ENCODE data around the gene DELE1. TPM values are rescaled to one million over a fixed set of nuclear protein-coding genes. Genes with fewer than 3 reads are reported as not detected.

DELE1 gene
- total and polyA plus RNA-seq, 8 donors, result 29.2 to 100 (median 71.7) TPM

GRCh38 chr5:141914797-141915196 lies 8.9 kb upstream of the DELE1 start:
- DNase-seq, result no peak
- WGBS, 5 donors, result 87 to 99% (median 96%) methylated on average over 3 of the region's 3 CpGs
- Histone ChIP-seq H3K4me1 (peaks cover 9 to 13% (median 11%) of the 10 kb centered on the region in 4 donors), H3K27me3 (peaks cover 0 to 25% (median 0%) of the 10 kb centered on the region in 3 donors), H3K27ac (no peak overlapping the region), H3K4me3 (no peak overlapping the region), H3K36me3 (no peaks in the 10 kb centered on the region), H3K9me3 (no peaks in the 10 kb centered on the region)
- TF ChIP-seq POLR2AphosphoS5 (IDR thresholded peaks at IDR 0.05), result no peak
- no peak for TF ChIP-seq EP300 (IDR thresholded peaks at IDR 0.05)
- no peak for TF ChIP-seq CTCF (IDR thresholded peaks at IDR 0.05)
- no peak for TF ChIP-seq POLR2A (IDR thresholded peaks at IDR 0.05)
- intact Hi-C loops (cut with DNase I; ENCODE audit: low total_unique reads), result no loop called here

- 55 to 79% (median 66%) methylated on average over 6 of the region's 6 CpGs for WGBS, 5 donors
- Histone ChIP-seq H3K27me3 (peaks cover 0 to 25% (median 0%) of the 10 kb centered on the region in 3 donors), H3K4me3 (no peak overlapping the region), H3K4me1 (peaks cover 9 to 13% (median 11%) of the 10 kb centered on the region in 4 donors), H3K27ac (no peak overlapping the region), H3K9me3 (no peaks in the 10 kb centered on the region), H3K36me3 (no peaks in the 10 kb centered on the region)
- TF ChIP-seq EP300 (IDR thresholded peaks at IDR 0.05) (no peak), CTCF (IDR thresholded peaks at IDR 0.05) (no peak), POLR2AphosphoS5 (IDR thresholded peaks at IDR 0.05) (no peak), POLR2A (IDR thresholded peaks at IDR 0.05) (no peak)
- no peak for DNase-seq
- intact Hi-C loops (cut with DNase I; ENCODE audit: low total_unique reads), result no loop called here
Observed at GRCh38 chr5:141915881-141916336, 7.8 kb upstream of the DELE1 start.

DNA sequence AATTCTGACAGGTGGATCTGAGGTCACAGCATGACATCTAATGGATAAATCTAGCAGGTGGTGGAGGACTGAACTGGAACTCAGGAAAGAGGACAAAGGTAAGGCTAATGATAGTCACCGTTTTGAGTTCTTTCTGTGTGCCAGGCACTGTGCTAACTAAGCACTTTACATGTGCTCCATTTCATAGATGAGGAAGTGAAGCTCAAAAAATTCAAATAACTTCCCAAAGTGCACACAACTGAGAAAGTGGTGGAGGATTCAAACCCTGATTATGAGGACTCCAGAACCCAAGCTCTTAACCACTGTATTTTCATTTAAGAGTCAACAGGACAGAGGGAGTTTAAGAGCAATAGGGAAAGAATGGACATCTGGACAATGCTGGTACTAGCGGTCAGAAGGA lies 7.1 kb upstream of the DELE1 start:
- WGBS, 5 donors, result 62 to 72% (median 66%) methylated on average over 2 of the region's 2 CpGs
- H3K4me3 ChIP-seq, result no peak overlapping the region
- TF ChIP-seq POLR2AphosphoS5 (IDR thresholded peaks at IDR 0.05) (no peak), CTCF (IDR thresholded peaks at IDR 0.05) (no peak), EP300 (IDR thresholded peaks at IDR 0.05) (no peak), POLR2A (IDR thresholded peaks at IDR 0.05) (no peak)
- DNase-seq, result no peak
- H3K36me3 ChIP-seq, result no peaks in the 10 kb centered on the region
- peaks cover 0 to 25% (median 0%) of the 10 kb centered on the region in 3 donors for H3K27me3 ChIP-seq
- no peak overlapping the region for H3K27ac ChIP-seq
- intact Hi-C loops (cut with DNase I; ENCODE audit: low total_unique reads), result no loop called here
- H3K4me1 ChIP-seq, result peaks cover 9 to 13% (median 11%) of the 10 kb centered on the region in 4 donors
- H3K9me3 ChIP-seq, result no peaks in the 10 kb centered on the region

DNA sequence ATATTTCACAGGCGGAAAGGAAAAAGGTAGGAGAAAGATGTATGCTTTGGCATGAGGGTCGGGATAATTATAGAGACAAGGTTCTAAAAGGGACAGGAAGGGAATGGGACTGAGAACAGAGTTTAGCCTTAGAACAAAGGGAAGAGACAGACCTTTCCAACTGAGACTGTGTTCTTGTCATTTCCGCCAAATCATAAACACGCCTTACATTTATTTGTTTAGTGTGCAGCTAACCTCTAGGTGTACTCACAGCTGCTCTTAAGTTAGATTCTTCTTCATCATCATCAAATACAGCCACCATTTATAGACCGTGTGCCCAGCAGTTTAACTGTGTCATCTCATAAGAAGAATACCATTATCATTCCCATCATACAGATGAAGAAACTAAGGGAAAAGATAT lies 5.9 kb upstream of the DELE1 start:
- Histone ChIP-seq H3K27ac (no peak overlapping the region), H3K9me3 (no peaks in the 10 kb centered on the region), H3K27me3 (peaks cover 0 to 21% (median 0%) of the 10 kb centered on the region in 3 donors), H3K4me1 (peaks cover 9 to 17% (median 14%) of the 10 kb centered on the region in 4 donors), H3K36me3 (no peaks in the 10 kb centered on the region), H3K4me3 (no peak overlapping the region)
- WGBS, 5 donors, result 72 to 87% (median 74%) methylated on average over 5 of the region's 5 CpGs
- no peak for DNase-seq
- TF ChIP-seq EP300 (IDR thresholded peaks at IDR 0.05) (no peak), POLR2AphosphoS5 (IDR thresholded peaks at IDR 0.05) (no peak), POLR2A (IDR thresholded peaks at IDR 0.05) (no peak), CTCF (IDR thresholded peaks at IDR 0.05) (no peak)
- intact Hi-C loops (cut with DNase I; ENCODE audit: low total_unique reads), result no loop called here

Measured in stomach (tissue), 9 donors.